ENCODE data around the gene ACTN3.
"Not testable (repeated sequence)": the region's sequence is repeated elsewhere in the genome, so short reads cannot be mapped to it uniquely, and the experiment has no call there.

ACTN3 gene

DNA sequence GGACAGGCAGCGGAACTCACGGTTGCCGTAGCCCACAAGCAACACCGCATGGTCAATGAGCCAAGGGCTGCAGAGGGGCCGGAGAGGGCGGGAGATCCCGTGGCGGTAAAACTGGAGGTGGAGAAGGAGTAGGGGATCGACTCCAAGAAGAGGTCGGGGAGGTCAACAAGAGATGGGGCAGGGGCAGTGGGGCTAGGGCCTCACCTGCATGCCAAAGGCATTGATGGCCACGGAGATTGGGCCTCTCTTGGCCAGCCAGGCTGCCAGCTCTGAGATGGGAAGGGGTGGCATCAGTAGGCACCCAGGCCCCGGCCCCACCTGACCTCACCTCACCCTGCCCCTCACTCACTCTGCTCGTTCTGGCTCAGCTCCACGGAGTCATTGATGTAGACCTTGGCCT is 17.8 kb downstream of the ACTN3 start:
- no peak for DNase-seq

DNA sequence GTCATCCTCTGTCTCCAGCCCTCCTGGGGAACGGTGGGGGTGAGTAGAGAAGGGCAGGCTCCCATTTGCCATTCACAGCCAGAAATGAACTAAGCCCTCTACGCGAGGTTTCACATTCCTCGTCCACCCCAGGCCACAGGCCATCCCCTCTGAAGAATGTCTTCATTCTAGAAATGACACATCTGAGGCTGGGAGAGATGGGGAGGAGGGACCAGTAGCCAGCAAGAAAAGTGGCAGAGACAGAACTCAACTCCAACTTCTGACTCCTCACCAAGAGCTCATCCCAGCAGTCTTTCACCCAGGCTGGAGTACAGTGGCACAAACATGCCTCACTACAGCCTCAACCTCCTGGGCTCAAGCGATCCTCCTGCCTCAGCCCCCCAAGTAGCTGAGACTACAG is 18.3 kb downstream of the ACTN3 start:
- DNase-seq, result no peak

DNA sequence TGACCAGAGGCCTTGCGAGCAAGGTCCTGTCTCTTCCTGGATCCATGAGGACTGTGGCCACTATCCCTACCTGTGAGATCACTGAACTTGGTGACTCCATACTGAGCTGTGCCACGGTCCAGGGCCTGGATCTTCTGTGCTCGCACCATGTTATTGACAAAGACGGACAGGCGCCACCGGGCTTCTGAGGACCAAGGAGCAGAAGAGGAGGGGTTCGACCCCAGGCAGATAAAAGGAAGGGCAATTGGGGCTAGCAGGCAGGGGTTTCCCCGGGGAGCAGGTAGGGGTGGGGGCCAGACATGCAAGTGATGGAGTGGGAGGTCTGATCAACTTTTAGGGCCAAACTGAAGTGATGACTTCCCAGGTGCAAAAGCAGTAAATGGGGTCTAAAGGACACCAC is 19.5 kb downstream of the ACTN3 start:
- DNase-seq, result no peak

DNA sequence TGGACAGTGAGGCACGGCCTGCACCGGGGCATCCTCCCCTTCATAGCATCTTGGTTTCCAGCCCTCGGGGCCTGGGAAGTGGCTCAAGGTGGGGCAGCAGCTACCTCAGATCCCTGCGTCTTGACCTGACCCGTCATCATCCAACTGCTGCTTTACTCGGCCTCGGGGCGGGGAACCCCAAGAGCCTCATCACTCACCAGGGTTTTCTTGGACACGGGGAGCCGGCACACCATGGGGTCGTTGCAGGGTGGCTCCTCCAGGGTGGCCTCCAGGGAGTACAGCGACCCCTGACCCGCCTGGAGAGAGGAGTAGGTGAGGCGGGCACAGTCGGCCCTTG is 21.1 kb downstream of the ACTN3 start:
- no peak for DNase-seq

DNA sequence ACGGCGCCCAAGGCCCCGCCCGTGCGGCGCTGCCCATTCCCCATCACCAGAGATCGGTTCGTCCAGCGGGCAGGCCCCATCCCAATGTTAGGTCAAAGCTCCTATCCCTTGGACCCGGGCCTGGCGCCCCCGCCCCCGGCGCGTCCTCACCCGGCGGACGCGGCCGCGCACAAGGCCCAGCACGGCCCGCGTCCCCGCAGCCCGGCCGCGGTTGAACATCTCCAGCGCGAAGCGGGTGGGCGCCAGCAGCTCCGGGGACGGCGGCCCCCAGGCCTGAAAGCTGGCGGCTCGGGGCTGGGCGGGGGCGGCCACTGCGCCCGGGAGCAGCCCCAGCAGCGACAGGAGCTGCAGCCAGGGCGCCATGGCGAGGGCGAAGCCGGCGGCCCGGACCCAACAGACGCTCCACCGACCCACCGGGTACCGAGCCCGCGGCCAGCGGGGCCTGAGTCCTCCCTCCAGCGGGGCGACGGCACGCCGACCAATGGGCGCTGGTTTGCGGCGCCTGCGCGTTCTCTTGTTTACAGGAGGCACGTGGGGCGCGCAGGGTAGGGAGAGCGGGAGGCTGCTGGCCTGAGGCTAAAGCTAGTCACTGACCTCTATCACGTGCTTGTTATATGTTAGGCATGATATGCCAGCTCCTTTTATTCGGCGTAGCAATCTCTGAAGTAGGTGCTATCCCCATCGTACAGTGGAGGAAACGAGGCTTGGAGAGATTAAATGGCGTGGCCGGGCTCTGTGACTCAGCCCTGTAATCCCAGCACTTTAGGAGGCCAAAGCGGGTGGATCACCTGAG is 21.6 kb downstream of the ACTN3 start, which contains the start of gene CTSF:
Gene CTSF (minus strand): TSS at position 483 of the 793 bp plus-strand sequence. CDS start 120 bp downstream, at position 363.
- DNase-seq, result peak; percentile 57 to 96 (median 88)

DNA sequence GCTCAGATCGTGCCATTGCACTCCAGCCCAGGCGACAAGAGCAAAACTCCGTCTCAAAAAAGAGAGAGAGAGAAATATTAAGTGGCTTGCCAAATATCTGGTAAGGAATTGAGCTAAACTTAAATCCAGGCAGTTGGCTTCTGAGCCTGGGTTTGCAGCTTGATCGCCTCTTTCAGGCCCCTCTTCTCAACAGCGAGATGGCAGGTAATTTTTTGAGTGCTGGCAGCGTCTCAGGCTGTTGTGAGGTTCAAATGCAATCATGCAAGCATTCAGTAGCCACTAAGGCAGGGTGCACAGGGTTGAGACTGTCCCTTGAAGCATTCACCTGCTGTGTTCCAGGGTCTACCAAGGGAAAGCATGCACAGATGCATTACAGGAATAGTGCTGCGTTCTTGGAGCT is 22.4 kb downstream of the ACTN3 start:
- no peak for DNase-seq

DNA sequence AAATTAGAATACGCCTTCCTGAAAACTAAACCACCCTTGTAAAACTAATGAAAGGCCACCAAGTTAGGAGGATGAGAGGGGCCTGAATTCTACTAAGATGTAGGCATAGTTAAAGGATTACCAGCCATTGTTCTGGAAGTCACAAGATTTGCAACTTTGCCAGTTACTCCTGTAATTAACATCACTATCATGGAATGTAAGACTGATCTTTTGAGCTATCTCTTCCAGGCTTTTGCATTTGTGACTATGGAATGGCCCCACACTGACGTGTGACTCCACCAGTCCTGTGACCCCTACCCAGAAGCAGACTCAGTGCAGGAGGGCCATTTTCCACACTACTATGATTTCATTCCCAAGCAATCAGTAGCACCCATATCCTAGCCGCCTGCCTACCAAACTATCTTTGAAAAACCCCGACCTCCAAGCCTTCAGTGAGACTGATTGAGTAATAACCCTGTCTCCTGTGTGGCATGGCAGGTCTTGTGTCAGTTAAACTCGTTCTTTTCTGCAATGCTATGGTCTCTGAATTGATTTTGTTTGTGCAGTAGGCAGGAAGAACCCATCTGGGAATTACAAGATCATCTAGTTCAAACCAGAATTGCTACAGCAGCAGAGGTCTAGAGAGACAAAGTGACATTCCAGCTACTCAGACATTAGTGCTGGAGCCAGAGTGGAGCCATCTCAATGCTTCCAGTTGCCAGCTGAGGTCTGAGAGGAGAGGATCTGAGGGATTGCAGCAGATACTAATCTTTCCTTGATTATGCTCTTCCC is 23.6 kb downstream of the ACTN3 start:
- DNase-seq, result no peak

DNA sequence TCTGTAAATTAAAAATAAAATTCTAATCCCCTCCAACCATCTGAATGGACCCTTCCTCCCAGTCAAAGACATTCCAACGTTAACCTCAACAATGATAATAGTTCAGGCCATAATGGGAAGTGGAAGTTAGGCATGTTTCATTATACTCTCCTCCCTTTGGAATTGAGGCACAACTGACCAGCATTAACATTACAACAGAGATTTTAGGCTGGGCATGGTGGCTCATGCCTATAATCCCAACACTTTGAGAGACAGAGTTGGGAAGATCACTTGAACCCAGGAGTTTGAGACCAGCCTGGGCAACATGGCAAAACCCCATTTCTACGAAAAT is 24.1 kb downstream of the ACTN3 start:
- DNase-seq, result no peak

DNA sequence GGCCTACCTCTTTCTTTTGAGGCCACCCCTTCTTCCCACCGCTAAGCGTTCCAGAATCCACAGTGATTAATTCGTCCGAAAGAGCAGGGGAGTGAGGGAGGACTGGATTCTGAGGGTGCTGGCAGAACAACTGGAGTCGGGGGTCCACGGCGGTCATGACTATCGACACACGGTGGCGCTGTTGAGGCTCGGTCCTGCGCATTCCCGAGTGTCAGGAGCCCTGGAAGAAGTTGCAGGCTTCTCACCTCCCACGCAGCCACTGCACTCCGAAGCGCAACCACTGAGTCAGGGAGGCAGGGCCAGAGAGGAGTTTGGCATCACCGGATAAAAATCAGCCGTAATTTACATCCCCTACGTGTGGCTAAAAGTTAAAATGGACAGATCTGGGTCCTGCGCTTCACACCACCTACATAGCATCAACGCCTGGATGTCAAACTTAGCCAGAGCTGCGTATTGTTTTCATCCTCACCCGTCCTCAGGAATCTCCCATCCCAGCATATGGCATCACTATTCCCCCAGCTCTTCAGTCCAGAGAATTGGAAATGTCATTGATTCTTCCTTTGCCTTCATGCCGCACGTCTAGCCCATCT is 32.4 kb downstream of the ACTN3 start:
- peak in 56 of 58 donors; percentile 6 to 84 (median 52) for DNase-seq

DNA sequence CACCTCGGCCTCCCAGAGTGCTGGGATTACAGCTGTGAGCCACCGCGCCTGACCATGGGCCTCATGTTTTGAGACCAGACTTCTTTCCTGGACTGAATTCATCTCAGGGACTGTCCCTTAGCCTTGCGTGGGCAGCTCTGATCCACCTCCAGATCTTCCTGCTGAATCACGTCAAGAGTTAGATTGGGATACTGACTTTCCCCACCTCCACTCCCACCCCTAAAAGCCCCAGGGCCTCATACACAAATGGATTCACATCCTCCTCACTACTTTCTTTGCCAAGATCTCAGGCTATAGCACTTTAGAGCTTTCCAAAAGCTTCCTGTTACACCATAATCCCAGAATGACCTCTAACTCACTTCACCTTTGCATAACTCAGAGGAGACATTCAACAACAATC is 34.1 kb downstream of the ACTN3 start:
- DNase-seq, result no peak

DNA sequence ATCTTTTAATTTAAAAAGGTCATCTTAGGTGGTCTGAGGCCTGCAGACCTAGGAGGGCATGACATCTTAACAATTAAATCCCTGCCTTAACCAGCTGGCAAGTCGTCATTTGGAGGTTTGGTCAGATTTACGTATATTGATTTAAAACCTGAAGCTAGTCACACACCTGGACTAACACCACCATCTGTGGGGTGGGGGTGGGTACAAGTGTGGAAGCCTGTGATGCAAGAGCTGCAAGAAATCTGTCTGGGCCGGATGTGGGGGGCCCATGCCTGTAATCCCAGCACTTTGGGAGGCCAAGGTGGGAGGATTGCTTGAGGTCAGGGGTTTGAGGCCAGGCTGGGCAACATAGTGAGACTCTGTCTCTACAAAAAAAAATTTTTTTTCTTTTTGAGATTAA is 34.6 kb downstream of the ACTN3 start:
- DNase-seq, result no peak

DNA sequence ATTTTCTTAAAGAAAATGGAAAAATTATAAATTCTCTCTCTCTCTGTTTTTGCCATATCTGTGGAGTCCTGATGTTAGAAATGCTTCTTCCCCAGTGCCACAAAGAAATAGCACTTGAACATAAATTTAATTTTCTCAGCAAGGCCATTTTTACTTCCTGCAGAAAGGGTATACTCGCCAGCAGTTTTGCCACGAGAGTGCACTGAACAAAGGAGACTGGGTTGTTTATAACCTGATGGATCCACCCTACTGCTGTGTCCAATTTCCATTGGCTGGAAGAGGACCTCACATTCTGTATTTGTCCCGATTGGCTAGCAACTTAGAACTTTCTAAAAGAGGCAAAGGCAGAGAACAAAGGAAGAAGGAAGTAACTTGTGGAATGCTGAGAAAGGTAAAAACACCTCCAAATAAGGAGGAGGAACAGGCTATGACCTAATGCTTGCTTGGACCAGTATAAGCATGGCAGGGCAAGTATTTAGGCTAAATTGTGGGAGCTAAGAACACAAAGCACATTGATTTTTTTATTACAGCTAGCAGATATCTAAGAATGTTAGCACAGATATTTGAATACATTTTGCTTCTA is 36.0 kb downstream of the ACTN3 start:
- not testable (repeated sequence) for DNase-seq

DNA sequence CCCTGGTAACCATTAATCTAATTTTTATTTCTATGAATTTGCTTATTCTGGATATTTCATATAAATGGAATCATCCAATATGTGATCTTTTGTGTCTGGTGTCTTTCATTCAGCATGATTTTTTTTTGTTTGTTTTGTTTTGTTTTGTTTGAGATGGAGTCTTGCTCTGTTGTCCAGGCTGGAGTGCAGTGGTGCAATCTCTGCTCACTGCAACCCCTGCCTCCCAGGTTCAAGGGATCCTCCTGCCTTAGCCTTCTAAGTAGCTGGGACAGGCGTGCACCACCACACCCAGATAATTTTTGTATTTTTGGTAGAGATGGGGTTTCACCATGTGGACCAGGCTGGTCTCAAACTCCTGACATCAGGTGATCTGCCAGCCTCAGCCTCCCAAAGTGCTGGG is 38.7 kb downstream of the ACTN3 start:
- not testable (repeated sequence) for DNase-seq

DNA sequence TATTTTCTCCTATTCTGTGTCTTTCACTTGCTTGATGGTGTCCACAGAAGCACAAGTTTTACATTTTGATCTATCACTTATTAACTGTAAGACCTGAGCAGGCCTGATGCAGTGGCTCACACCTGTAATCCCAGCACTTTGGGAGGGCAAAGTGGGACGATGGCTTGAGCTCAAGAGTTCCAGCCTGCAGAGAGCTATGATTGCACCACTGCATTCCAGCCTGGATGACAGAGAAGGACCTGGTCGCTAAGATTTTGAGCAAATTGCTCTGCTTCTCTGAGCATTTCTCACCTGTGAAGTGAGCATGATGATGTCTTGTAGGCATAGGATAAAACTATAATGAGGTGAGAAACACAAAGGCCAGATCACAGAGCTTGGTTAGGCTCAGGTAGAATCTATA is 39.4 kb downstream of the ACTN3 start:
- DNase-seq, result no peak

DNA sequence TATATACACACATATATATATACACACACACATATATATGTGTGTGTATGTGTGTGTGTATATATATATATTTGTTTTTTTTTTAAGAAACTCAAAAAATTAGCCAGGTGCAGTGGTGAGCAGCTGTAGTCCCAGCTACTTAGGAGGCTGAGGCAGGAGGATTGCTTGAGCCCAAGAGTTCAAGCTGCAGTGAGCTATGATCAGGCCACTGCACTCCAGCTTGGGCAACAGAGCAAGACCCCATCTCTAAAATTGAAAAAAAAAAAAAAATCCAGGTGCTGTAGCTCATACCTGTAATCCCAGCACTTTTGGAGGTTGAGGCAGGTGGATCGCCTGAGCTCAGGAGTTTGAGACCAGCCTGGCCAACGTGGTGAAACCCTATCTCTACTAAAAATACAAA is 42.6 kb downstream of the ACTN3 start:
- not testable (repeated sequence) for DNase-seq

DNA sequence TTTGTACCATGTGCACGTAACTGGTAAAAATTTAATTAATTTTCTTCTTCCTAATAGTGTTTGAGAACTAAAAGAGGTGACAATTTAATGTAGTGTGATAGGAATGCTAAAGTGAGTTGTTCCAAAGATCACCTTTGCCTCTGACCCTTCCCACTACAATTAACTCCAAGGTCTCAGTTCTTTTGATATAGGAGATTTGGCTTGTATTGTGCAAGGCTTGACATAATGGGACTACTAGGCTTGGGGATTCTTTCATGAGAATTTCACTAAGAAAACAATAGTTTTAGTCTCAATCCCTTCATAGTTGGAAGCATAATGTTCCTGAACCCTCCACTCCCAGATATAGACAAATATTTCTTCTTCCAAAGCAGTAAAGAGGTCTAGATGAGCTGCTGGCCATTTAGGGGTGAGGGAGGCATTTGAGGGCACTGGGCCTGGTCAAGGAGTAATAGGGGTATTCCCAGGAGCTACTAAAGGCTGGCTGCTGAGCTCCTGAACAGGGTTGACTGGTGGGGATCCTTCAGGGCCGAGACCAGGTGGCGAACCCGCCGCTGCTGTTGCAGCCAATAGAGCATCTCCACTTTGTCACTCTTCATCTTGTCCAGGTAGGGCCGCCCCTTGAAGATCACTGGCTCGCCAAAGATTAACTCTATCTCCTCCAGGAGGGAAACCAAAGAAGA is 43.4 kb downstream of the ACTN3 start:
- no peak for DNase-seq

DNA sequence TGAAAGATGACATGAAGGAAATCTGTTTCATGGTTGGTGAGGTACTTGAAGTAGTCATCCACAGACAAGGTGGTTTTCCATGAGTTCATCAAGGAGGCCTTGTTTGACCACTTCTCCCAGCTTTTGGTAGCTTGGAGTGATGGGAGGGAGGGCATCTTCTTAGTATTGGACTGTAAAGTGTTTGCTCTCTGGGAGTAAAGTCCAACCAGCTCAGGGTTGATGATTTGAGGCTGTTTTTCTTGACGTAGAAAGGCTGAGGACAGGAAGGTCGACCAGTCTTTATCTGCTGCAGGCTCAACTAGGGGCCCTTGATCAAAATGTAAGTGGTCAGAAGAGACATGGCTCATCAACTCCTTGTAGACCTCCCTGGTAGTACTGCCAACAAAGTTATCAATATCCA is 44.5 kb downstream of the ACTN3 start:
- no peak for DNase-seq

DNA sequence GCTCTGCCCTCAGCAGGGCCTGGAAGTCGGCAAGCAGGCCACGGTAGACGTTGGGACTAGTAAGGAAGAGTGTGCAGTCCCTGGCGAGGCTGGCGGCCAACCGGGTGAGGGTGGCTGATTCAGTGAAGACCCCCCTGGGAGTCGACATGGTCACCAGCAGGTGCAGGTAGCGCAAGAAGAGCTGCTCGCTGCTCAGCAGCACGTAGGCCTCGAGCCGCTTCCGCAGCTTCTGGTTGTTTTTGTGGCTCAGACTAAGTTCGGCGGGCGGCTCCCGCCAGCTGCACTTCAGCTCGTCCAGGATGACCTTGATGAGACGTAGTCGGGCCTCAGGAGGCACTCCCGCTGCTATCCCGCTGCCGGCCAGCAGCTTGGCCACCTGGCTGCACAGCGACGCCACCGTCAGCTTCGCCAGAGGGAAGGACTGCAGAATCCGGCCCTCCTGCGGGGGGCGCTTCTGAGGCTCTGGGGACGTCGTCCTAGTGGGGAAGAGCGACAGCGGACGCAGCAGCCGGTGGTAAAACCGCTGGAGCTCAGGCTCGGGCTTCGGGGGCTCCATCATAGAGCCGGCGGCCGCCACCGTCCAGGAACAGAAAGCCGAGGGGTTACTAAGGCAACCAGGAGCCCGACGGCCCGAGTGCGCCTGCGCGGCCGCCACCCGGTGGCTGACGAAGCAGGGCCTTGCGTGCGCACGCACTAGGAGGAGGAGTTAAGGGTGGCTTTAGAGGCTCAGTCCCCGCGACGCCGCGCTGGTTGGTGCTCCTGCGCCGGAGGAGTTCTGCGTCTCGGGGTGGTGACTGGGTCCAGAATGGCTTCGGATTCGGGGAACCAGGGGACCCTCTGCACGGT is 46.0 kb downstream of the ACTN3 start, which contains the start of the genes CCDC87 and CCS:
Gene CCDC87 (minus strand): TSS at position 607 of the 846 bp plus-strand sequence. CDS start 48 bp downstream, at position 559.
Gene CCS (plus strand): TSS at position 729 of the 846 bp plus-strand sequence. CDS start 77 bp downstream, at position 806.
- DNase-seq, result peak; percentile 61 to 99 (median 92)

DNA sequence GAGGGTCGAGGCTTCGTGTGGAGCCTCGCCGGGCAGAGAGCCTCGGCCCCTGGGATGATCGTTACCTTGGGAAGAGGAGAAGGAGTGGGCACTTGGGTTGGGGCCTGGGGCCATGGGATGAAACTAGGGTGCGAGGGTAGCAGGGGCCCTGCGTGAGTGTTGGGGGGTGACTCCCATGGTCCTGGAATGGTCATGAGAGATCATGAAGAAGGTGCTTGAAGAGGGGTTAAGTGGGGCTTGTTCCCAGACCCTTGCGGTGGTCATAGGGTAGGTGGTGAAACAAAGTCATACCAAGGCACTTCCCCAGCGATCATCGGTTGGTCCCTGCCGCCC is 46.6 kb downstream of the ACTN3 start:
- DNase-seq, result peak in 2 of 58 donors; percentile 17 to 38

DNA sequence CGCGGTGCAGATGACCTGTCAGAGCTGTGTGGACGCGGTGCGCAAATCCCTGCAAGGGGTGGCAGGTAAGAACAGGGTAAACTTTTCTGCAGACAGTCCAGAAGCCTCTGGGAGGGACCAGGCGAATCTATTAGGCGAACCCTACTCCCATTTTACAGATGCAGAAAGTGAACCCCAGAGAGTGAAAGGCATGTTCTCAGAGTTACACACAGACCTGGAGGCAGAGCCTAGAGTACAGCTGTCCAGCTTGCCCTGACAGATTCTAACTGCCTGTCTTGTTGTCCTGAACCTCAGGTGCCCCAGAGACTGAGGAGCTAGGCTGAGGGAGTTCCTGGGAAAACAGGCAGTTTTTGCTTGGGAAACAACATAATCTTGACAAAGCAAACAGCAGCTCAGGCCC is 46.9 kb downstream of the ACTN3 start:
- no peak for DNase-seq

Data from anterior cingulate cortex (tissue), 58 donors.